ENCODE data around the gene ATP8B4.
A peak's percentile ranks its signal among the peaks of the same experiment; 100 is the strongest.

ATP8B4 gene

DNA sequence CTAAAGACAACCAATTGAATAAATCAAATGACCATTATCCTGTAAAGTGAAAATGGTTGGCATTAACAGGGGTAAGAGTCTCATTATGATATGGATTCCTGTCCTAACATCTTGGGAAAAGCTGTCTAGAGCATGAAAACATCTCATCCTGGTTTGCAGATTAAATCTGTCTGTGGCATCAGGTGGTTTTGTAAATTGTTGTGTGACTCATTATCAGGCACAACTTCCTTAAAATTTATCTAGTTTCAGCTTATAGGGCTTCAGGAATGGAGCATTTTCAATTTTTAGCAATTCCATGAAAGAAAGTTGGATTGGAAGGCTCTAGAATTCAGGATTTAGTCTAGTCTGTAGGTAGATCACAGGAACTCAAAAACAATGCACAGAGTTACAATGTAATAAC is 31.8 kb upstream of the ATP8B4 start:
- Histone ChIP-seq H3K36me3 (ENCODE audit: control insufficient read depth, insufficient read depth, low read length) (no peaks in the 10 kb centered on the region), H3K4me3 (ENCODE audit: extremely low read depth, insufficient read depth, low read length, poor library complexity, severe bottlenecking) (no peak overlapping the region), H3K4me1 (ENCODE audit: control insufficient read depth, insufficient read depth, low read length, poor library complexity, severe bottlenecking) (no peaks in the 10 kb centered on the region), H3K9me3 (ENCODE audit: control insufficient read depth, low read length) (no peaks in the 10 kb centered on the region), H3K27ac (ENCODE audit: low read depth, low read length, severe bottlenecking) (no peak overlapping the region)

DNA sequence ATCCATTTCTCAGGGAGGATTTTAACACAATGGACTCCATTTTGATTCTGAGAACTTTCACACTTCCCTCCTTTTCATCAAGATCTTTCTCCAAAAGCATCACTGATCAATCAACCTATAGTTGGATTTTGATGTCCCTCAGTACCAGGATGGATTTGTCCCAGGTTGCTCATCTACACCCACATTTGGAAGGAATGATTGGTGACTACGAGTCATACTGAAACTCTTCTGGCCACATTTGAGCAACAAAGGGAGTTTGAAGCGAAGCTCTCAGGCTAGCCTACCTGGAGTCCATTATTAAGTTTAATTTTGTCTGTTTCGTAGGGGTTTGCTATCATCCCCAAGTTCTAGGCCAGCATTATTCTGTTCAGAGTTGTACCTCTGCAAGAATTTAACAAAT is 31.3 kb upstream of the ATP8B4 start:
- WGBS, 2 experiments (ENCODE audit: insufficient coverage in 2 of 2): 93% methylated on average over 2 of the region's 3 CpGs; no CpG with 5 or more reads in 1 of the 2 experiments
- Histone ChIP-seq H3K4me1 (ENCODE audit: control insufficient read depth, insufficient read depth, low read length, poor library complexity, severe bottlenecking) (no peaks in the 10 kb centered on the region), H3K36me3 (ENCODE audit: control insufficient read depth, insufficient read depth, low read length) (no peaks in the 10 kb centered on the region), H3K4me3 (ENCODE audit: extremely low read depth, insufficient read depth, low read length, poor library complexity, severe bottlenecking) (no peak overlapping the region), H3K27ac (ENCODE audit: low read depth, low read length, severe bottlenecking) (no peak overlapping the region), H3K9me3 (ENCODE audit: control insufficient read depth, low read length) (no peaks in the 10 kb centered on the region)

GRCh38 chr15:50149090-50149489 is 30.1 kb upstream of the ATP8B4 start:
- WGBS, 2 experiments (ENCODE audit: insufficient coverage in 2 of 2): 56 to 60% methylated on average over 1 of the region's 1 CpG
- H3K4me1 ChIP-seq (ENCODE audit: control insufficient read depth, insufficient read depth, low read length, poor library complexity, severe bottlenecking): no peaks in the 10 kb centered on the region
- no peak overlapping the region for H3K4me3 ChIP-seq (ENCODE audit: extremely low read depth, insufficient read depth, low read length, poor library complexity, severe bottlenecking)
- H3K9me3 ChIP-seq (ENCODE audit: control insufficient read depth, low read length): no peaks in the 10 kb centered on the region
- H3K27ac ChIP-seq (ENCODE audit: low read depth, low read length, severe bottlenecking): no peak overlapping the region
- H3K36me3 ChIP-seq (ENCODE audit: control insufficient read depth, insufficient read depth, low read length): no peaks in the 10 kb centered on the region

DNA sequence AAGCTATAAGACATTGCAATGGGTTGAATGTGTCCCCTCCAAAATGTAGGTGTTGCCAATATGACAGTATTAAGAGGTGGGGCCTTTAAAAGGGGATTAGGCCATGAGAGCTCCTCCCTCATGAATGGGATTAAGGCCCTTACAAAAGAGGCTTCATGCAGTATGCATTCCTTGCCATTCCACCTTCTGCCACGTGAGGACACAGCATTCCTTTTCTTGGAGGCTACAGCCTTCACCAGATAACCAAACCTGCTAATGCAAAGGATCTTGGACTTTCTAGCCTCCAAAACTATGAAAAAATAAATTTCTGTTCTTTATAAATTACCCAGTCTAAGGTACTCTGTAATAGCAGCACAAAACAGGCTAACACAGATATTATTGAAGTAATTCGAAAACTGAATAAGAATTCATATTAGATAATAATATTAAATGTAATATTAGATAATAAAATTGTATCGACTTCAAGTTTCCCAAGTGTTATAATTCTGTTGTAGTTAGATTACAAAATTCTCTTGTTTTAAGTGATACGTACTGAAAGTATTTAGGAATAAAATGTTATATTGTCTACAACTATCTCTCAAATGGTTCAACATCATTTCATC is 29.4 kb upstream of the ATP8B4 start:
- Histone ChIP-seq H3K9me3 (ENCODE audit: control insufficient read depth, low read length) (no peaks in the 10 kb centered on the region), H3K27ac (ENCODE audit: low read depth, low read length, severe bottlenecking) (no peak overlapping the region), H3K36me3 (ENCODE audit: control insufficient read depth, insufficient read depth, low read length) (no peaks in the 10 kb centered on the region), H3K4me1 (ENCODE audit: control insufficient read depth, insufficient read depth, low read length, poor library complexity, severe bottlenecking) (no peaks in the 10 kb centered on the region), H3K4me3 (ENCODE audit: extremely low read depth, insufficient read depth, low read length, poor library complexity, severe bottlenecking) (no peak overlapping the region)
- WGBS, 2 experiments (ENCODE audit: insufficient coverage in 2 of 2): 0% methylated on average over 1 of the region's 4 CpGs

DNA sequence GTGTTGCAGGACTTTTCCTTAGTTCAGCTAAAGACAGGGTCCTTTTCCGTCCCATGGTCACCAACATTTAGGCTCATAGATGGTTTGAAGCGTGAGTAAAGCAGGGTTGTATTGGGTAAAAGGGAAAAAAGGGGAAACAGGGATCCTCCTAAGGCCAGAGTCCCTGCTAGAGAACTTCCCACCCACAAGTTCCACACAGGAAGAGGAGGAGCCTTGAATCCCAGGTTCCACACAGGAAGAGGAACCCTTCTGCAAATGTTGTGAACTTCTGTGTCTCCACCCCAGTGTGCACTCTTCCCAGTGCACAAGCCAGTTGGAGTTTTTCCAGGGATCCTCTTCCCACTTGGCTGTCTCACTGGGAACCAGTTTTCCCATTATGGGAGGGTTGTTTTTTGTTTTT is 27.6 kb upstream of the ATP8B4 start:
- H3K4me3 ChIP-seq (ENCODE audit: extremely low read depth, insufficient read depth, low read length, poor library complexity, severe bottlenecking): no peak overlapping the region
- H3K9me3 ChIP-seq (ENCODE audit: control insufficient read depth, low read length): no peaks in the 10 kb centered on the region
- H3K27ac ChIP-seq (ENCODE audit: low read depth, low read length, severe bottlenecking): no peak overlapping the region
- no peaks in the 10 kb centered on the region for H3K36me3 ChIP-seq (ENCODE audit: control insufficient read depth, insufficient read depth, low read length)
- H3K4me1 ChIP-seq (ENCODE audit: control insufficient read depth, insufficient read depth, low read length, poor library complexity, severe bottlenecking): no peaks in the 10 kb centered on the region
- WGBS, 2 experiments (ENCODE audit: insufficient coverage in 2 of 2): no CpG with 5 or more reads among the region's 2 CpGs

DNA sequence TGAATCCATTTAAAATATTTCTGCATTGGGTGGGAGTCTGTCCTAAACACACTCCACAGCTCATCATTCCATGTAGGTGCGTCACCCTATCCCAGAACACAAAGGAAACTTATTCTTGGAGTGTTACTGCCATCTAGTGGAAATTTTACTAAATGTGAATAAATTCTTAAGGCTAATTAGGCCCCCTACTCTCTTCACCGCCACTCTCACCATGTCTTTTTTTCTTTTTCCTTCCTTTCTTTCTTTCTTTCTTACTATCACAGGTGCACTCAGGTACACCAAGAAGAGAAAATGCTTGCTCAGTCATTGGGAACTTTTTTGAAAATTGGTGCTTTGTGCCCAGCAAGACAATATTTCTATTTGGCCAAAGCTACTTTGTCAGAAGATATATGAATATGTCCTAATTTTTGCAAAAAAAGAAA is 26.4 kb upstream of the ATP8B4 start:
- 17% methylated on average over 1 of the region's 2 CpGs; no CpG with 5 or more reads in 1 of the 2 experiments for WGBS, 2 experiments (ENCODE audit: insufficient coverage in 2 of 2)
- Histone ChIP-seq H3K27ac (ENCODE audit: low read depth, low read length, severe bottlenecking) (no peak overlapping the region), H3K4me3 (ENCODE audit: extremely low read depth, insufficient read depth, low read length, poor library complexity, severe bottlenecking) (no peak overlapping the region), H3K9me3 (ENCODE audit: control insufficient read depth, low read length) (no peaks in the 10 kb centered on the region), H3K4me1 (ENCODE audit: control insufficient read depth, insufficient read depth, low read length, poor library complexity, severe bottlenecking) (no peaks in the 10 kb centered on the region), H3K36me3 (ENCODE audit: control insufficient read depth, insufficient read depth, low read length) (no peaks in the 10 kb centered on the region)

- WGBS, 2 experiments (ENCODE audit: insufficient coverage in 2 of 2): 58 to 70% methylated on average over 3 to 5 of the region's 6 CpGs
- Histone ChIP-seq H3K4me3 (ENCODE audit: extremely low read depth, insufficient read depth, low read length, poor library complexity, severe bottlenecking) (no peak overlapping the region), H3K9me3 (ENCODE audit: control insufficient read depth, low read length) (no peaks in the 10 kb centered on the region), H3K27ac (ENCODE audit: low read depth, low read length, severe bottlenecking) (no peak overlapping the region), H3K4me1 (ENCODE audit: control insufficient read depth, insufficient read depth, low read length, poor library complexity, severe bottlenecking) (peaks cover 3% of the 10 kb centered on the region), H3K36me3 (ENCODE audit: control insufficient read depth, insufficient read depth, low read length) (no peaks in the 10 kb centered on the region)
These were observed 25.5 kb upstream of the ATP8B4 start for GRCh38 chr15:50144341-50145120.

DNA sequence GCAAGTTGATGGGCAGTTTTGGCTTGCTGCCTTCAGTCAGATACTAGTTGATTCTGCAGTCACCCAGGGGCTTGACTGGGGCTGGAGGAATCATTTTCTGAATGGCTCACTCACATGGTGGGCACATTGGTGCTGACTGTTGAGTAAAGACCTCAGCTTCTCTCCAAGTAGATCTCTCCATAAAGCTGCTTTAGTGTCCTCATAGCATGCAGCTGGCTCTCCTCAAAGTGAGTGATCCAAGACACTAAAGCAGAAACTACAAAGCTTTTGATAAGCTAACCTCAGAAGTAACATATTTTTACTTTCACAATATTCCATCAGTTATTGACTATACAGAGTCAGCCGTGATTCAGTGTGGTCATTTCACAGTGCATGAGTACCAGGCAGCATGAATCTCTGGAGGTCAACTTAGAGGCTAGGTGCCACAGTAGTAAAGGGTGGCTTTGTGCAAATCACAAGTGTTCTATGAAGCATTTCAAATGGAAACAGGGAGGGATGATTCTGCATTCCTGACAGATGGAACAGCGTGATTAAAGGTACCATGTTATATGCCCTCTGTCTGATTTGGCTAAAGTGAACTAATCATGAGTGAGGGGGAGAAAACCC is 24.3 kb upstream of the ATP8B4 start:
- WGBS, 2 experiments (ENCODE audit: insufficient coverage in 2 of 2): 91 to 100% methylated on average over 1 to 2 of the region's 2 CpGs
- Histone ChIP-seq H3K9me3 (ENCODE audit: control insufficient read depth, low read length) (no peaks in the 10 kb centered on the region), H3K36me3 (ENCODE audit: control insufficient read depth, insufficient read depth, low read length) (no peaks in the 10 kb centered on the region)

DNA sequence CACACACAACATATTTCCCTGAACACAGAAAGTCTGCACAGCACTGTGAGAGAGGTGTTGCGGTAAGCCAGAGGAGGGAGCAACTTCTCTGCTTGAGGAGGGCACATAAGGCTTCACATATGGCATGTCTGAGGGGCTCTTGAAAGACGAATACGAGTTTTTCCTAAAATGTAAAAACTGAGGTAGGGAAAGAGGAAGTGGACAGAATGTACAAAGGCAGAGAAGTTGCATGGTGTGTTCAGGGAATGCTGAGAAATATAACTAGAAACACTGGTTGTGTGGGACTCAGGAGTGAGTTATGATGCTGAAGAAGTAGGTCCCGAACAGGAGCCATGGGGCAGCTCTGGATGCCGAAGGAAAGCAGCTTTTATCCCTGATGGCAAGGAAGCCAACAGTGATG is 22.8 kb upstream of the ATP8B4 start:
- Histone ChIP-seq H3K9me3 (ENCODE audit: control insufficient read depth, low read length) (no peaks in the 10 kb centered on the region), H3K4me1 (ENCODE audit: control insufficient read depth, insufficient read depth, low read length, poor library complexity, severe bottlenecking) (peaks cover 11% of the 10 kb centered on the region), H3K36me3 (ENCODE audit: control insufficient read depth, insufficient read depth, low read length) (no peaks in the 10 kb centered on the region), H3K4me3 (ENCODE audit: extremely low read depth, insufficient read depth, low read length, poor library complexity, severe bottlenecking) (no peak overlapping the region), H3K27ac (ENCODE audit: low read depth, low read length, severe bottlenecking) (no peak overlapping the region)
- 79 to 83% methylated on average over 3 to 4 of the region's 5 CpGs for WGBS, 2 experiments (ENCODE audit: insufficient coverage in 2 of 2)

More for the DNA sequence above, 24.3 kb upstream of the ATP8B4 start:
- Histone ChIP-seq H3K27ac (ENCODE audit: low read depth, low read length, severe bottlenecking) (no peak overlapping the region), H3K4me3 (ENCODE audit: extremely low read depth, insufficient read depth, low read length, poor library complexity, severe bottlenecking) (no peak overlapping the region), H3K4me1 (ENCODE audit: control insufficient read depth, insufficient read depth, low read length, poor library complexity, severe bottlenecking) (peaks cover 3% of the 10 kb centered on the region)

DNA sequence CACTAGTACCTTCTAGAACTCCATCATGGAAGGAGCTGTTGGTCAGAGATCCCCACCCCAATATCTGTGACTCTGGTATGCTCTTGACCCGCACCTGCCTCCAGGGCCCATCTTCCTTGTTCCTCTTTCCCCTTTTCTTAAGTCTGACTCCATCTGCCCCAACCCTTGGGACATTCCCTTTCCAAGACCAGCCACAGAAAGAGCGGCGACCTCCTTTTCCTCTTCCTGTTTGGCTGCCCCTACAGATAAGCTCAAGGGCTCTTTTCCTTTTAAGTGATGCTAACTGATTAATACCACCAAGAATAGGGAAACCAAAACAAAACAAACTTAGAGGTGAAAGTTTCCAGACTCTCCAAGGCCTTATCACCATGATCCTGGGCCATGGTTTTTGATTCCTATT is 21.9 kb upstream of the ATP8B4 start:
- no peaks in the 10 kb centered on the region for H3K9me3 ChIP-seq (ENCODE audit: control insufficient read depth, low read length)
- 75 to 88% methylated on average over 1 to 2 of the region's 3 CpGs for WGBS, 2 experiments (ENCODE audit: insufficient coverage in 2 of 2)
- H3K36me3 ChIP-seq (ENCODE audit: control insufficient read depth, insufficient read depth, low read length): no peaks in the 10 kb centered on the region
- no peak overlapping the region for H3K4me3 ChIP-seq (ENCODE audit: extremely low read depth, insufficient read depth, low read length, poor library complexity, severe bottlenecking)
- H3K4me1 ChIP-seq (ENCODE audit: control insufficient read depth, insufficient read depth, low read length, poor library complexity, severe bottlenecking): peaks cover 16% of the 10 kb centered on the region
- H3K27ac ChIP-seq (ENCODE audit: low read depth, low read length, severe bottlenecking): peak overlapping the region; percentile 23

- WGBS, 2 experiments (ENCODE audit: insufficient coverage in 2 of 2): no CpG with 5 or more reads among the region's 1 CpG
- no peaks in the 10 kb centered on the region for H3K36me3 ChIP-seq (ENCODE audit: control insufficient read depth, insufficient read depth, low read length)
- H3K4me1 ChIP-seq (ENCODE audit: control insufficient read depth, insufficient read depth, low read length, poor library complexity, severe bottlenecking): peaks cover 23% of the 10 kb centered on the region
- H3K27ac ChIP-seq (ENCODE audit: low read depth, low read length, severe bottlenecking): no peak overlapping the region
- no peak overlapping the region for H3K4me3 ChIP-seq (ENCODE audit: extremely low read depth, insufficient read depth, low read length, poor library complexity, severe bottlenecking)
- no peaks in the 10 kb centered on the region for H3K9me3 ChIP-seq (ENCODE audit: control insufficient read depth, low read length)
These were observed 21.1 kb upstream of the ATP8B4 start for GRCh38 chr15:50140098-50140497.

All from mesodermal cell (in vitro differentiated cells).